B cell (primary cell): ENCODE data around the gene COPS8. TPM values are rescaled to one million over a fixed set of nuclear protein-coding genes. Genes with fewer than 3 reads are reported as not detected.

Source experiments
- ATAC-seq: fragments of 200-7000 bp; cut with Tn5 transposase; one replicate; pipeline ENCODE4 v1.10.0; 2021; ENCODE audit warnings: low read depth, mild to moderate bottlenecking, moderate number of reproducible peaks, moderate library complexity
- CTCF ChIA-PET: fragments of 350-600 bp; sonication (Branson Sonifier 250); formaldehyde crosslinking; loops from one replicate; lab custom pipeline; 2021; ENCODE audit warnings: antibody characterized with exemption, inconsistent platforms; lab: Charles Lee
- POLR2A ChIA-PET: fragments of 350-600 bp; sonication (Branson Sonifier 250); formaldehyde crosslinking; loops from one replicate; lab custom pipeline; 2021; ENCODE audit warnings: antibody characterized with exemption; lab: Charles Lee
- DNase-seq: peaks from one replicate; pipeline ENCODE4 v3.0.0; 2013
- H2AFZ ChIP-seq: 2 replicates; pipeline ENCODE4 v1.6.1; 2012; ENCODE audit warnings: mild to moderate bottlenecking, low read depth, low read length; ENCODE audit not compliant: insufficient read depth, poor library complexity, severe bottlenecking
- H3K27ac ChIP-seq, 2 donors: 1 replicate in 1 of 2; 2 replicates in 1 of 2; pipeline ENCODE4 v1.5.1; 2012 to 2013; ENCODE audit warnings: low read length in 2 of 2, mild to moderate bottlenecking in 2 of 2, moderate library complexity in 1 of 2
- H3K27me3 ChIP-seq, 4 experiments: fragments of 200-600 bp in 1 of 4; sonication (generic) in 1 of 4; replicated peaks in 1 of 4; 1 replicate in 2 of 4; 2 replicates in 2 of 4; pipeline versions ENCODE4 v1.6.1 to v1.7.0; 2013 to 2016; ENCODE audit warnings: low read length in 3 of 4, mild to moderate bottlenecking in 2 of 4, mixed read lengths in 1 of 4, moderate library complexity in 1 of 4; ENCODE audit not compliant: insufficient read depth in 4 of 4, control insufficient read depth in 3 of 4; ENCODE audit errors: control extremely low read depth in 1 of 4
- H3K36me3 ChIP-seq, 2 experiments: replicated peaks in 1 of 2; 1 replicate in 1 of 2; 2 replicates in 1 of 2; pipeline versions ENCODE4 v1.6.1 to v1.7.1; 2013; ENCODE audit warnings: low read length in 1 of 2; ENCODE audit not compliant: insufficient read depth in 2 of 2, control insufficient read depth in 1 of 2; ENCODE audit errors: control extremely low read depth in 1 of 2, extremely low read depth in 1 of 2
- H3K4me1 ChIP-seq, 2 donors: fragments of 200-600 bp in 1 of 2; sonication (generic) in 1 of 2; 1 replicate in 1 of 2; 2 replicates in 1 of 2; pipeline versions ENCODE4 v1.5.1 to v1.6.1; 2013 to 2017; ENCODE audit warnings: low read length in 2 of 2; ENCODE audit not compliant: control insufficient read depth in 2 of 2, insufficient read depth in 2 of 2
- H3K4me2 ChIP-seq: replicated peaks from 2 replicates; pipeline ENCODE3; 2012; ENCODE audit warnings: mild to moderate bottlenecking, low read depth, low read length; ENCODE audit not compliant: poor library complexity, severe bottlenecking
- H3K4me3 ChIP-seq, 5 experiments: fragments of 200-600 bp in 1 of 5; sonication (generic) in 1 of 5; 1 replicate in 3 of 5; 2 replicates in 2 of 5; pipeline versions ENCODE4 v1.5.1 to v1.7.0; 2011 to 2016; ENCODE audit warnings: low read length in 4 of 5, mild to moderate bottlenecking in 4 of 5, low read depth in 2 of 5, control low read depth in 1 of 5, moderate library complexity in 1 of 5; ENCODE audit not compliant: insufficient read depth in 1 of 5; ENCODE audit errors: control extremely low read depth in 1 of 5, extremely low read depth in 1 of 5
- H3K79me2 ChIP-seq: fragments of 200-600 bp; sonication (generic); one replicate; pipeline ENCODE4 v1.6.0; 2016; ENCODE audit warnings: low read length; ENCODE audit not compliant: control insufficient read depth, insufficient read depth
- H3K9ac ChIP-seq: fragments of 200-600 bp; sonication (generic); 2 replicates; pipeline ENCODE4 v1.6.1; 2017; ENCODE audit warnings: mild to moderate bottlenecking, low read length, moderate library complexity
- H3K9me3 ChIP-seq, 3 donors: one replicate each; pipeline versions ENCODE4 v1.6.1 to v1.7.1; 2013; ENCODE audit warnings: low read length in 2 of 3; ENCODE audit not compliant: control insufficient read depth in 2 of 3, insufficient read depth in 1 of 3; ENCODE audit errors: control extremely low read depth in 1 of 3
- H4K20me1 ChIP-seq: 2 replicates; pipeline ENCODE4 v1.6.0; 2012; ENCODE audit warnings: mild to moderate bottlenecking, low read length; ENCODE audit not compliant: insufficient read depth, control insufficient read depth, poor library complexity, severe bottlenecking
- H3K27ac Mint-ChIP-seq: one replicate; pipeline ENCODE4 v1.8.0; 2021; ENCODE audit warnings: mixed read lengths
- H3K27me3 Mint-ChIP-seq: one replicate; pipeline ENCODE4 v1.8.0; 2021; ENCODE audit warnings: mixed read lengths
- H3K4me1 Mint-ChIP-seq: one replicate; pipeline ENCODE4 v1.8.0; 2021; ENCODE audit warnings: mixed read lengths
- H3K4me3 Mint-ChIP-seq: one replicate; pipeline ENCODE4 v1.8.0; 2021; ENCODE audit warnings: mixed read lengths
- H3K9me3 Mint-ChIP-seq: one replicate; pipeline ENCODE4 v1.8.0; 2022; ENCODE audit warnings: mixed read lengths; ENCODE audit not compliant: insufficient read depth
- EZH2 ChIP-seq: IDR thresholded peaks from 2 replicates; pipeline ENCODE4 v1.6.1; 2012; ENCODE audit warnings: borderline replicate concordance, low read depth, mild to moderate bottlenecking, moderate library complexity, low read length; ENCODE audit not compliant: insufficient read depth, poor library complexity, severe bottlenecking
- WGBS: methylation state at CpG from one replicate; pipeline ENCODE4 v1.1.5; 2013; ENCODE audit warnings: missing lambda C conversion rate; ENCODE audit not compliant: insufficient coverage; 5-methylcytosine and 5-hydroxymethylcytosine counted together
- intact Hi-C: fragments of 100-400 bp; cut with micrococcal nuclease; formaldehyde crosslinking; loops from one replicate; pipeline ENCODE4 v1.10.0; 2022
- polyA plus RNA-seq: library from polyadenylated mRNA; depleted of rRNA; stranded (reverse); fragments of >200 nt; gene quantifications from 2 replicates; pipeline ENCODE4 v1.2.3, GENCODE V29; 2012
- total RNA-seq, 2 donors: library from RNA; stranded (reverse); fragments of 120-200 nt in 1 of 2; gene quantifications; 1 replicate in 1 of 2; 2 replicates in 1 of 2; pipeline versions ENCODE4 v1.2.3 to v1.2.4, GENCODE V29; 2013 to 2022
- TF ChIP-seq, protein P1 (sequence below): fragments of 200-600 bp; IDR thresholded peaks from one replicate; pipeline ENCODE4 v1.8.0; 2022; ENCODE audit warnings: antibody characterized with exemption, mild to moderate bottlenecking

Gene COPS8
- total and polyA plus RNA-seq, 2 donors (not counting 1 experiment from before 2014, with no cell fraction given), result 21.7 to 34.2 TPM

DNA sequence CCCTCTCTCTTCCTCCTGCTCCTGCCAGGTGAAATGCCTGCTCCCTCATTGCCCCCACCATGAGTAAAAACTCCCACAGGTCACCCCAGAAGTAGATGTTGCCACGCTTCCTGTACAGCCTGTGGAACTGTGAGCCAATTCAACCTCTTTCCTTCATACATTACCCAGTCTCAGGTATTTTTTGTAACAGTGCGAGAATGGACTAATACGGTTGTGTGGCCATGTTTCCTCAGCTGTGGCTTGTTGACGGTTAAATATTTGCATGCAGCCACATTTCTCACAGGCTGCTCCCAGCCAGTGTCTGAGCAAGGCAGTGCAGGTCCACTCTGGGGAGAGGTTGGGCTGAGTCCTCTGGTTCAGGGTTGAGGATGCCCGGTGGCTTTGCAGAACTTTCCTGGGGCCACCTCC is 27.8 kb upstream of the COPS8 start:
- no peaks in the 10 kb centered on the region for H3K9me3 ChIP-seq
- Mint-ChIP-seq H3K27ac (no peak overlapping the region), H3K4me3 (peak overlapping the region; percentile 69), H3K9me3 (no peaks in the 10 kb centered on the region), H3K27me3 (peaks cover 13% of the 10 kb centered on the region), H3K4me1 (peaks cover 36% of the 10 kb centered on the region)
- H2AFZ ChIP-seq, result no peak overlapping the region
- peak; percentile 72 for ATAC-seq
- ChIA-PET POLR2A (no interaction called here), CTCF (interaction anchor here (0.7 to 4.2 kb wide), 5 partner anchors 27 to 1233 kb away, joined by 3 to 34 read pairs (median 7); no protein-coding TSS in a partner anchor)
- no peaks in the 10 kb centered on the region for H4K20me1 ChIP-seq
- H3K4me1 ChIP-seq, result peaks cover 21 to 33% of the 10 kb centered on the region in 2 donors
- no peaks in the 10 kb centered on the region for H3K36me3 ChIP-seq
- WGBS, result 60% methylated on average over 5 of the region's 5 CpGs
- DNase-seq, result peak; percentile 36
- peaks cover 0 to 3% (median 0%) of the 10 kb centered on the region in 4 experiments for H3K27me3 ChIP-seq
- H3K4me3 ChIP-seq, result peak overlapping the region in 3 of 5 experiments; percentile 7 to 31 (median 24)
- H3K79me2 ChIP-seq, result no peaks in the 10 kb centered on the region
- H3K4me2 ChIP-seq, result peak overlapping the region; percentile 66
- peak overlapping the region; percentile 14 for H3K9ac ChIP-seq
- H3K27ac ChIP-seq, result no peak overlapping the region
- intact Hi-C loops, result no loop called here
- no peak for TF ChIP-seq EZH2
- TF ChIP-seq, protein P1, sequence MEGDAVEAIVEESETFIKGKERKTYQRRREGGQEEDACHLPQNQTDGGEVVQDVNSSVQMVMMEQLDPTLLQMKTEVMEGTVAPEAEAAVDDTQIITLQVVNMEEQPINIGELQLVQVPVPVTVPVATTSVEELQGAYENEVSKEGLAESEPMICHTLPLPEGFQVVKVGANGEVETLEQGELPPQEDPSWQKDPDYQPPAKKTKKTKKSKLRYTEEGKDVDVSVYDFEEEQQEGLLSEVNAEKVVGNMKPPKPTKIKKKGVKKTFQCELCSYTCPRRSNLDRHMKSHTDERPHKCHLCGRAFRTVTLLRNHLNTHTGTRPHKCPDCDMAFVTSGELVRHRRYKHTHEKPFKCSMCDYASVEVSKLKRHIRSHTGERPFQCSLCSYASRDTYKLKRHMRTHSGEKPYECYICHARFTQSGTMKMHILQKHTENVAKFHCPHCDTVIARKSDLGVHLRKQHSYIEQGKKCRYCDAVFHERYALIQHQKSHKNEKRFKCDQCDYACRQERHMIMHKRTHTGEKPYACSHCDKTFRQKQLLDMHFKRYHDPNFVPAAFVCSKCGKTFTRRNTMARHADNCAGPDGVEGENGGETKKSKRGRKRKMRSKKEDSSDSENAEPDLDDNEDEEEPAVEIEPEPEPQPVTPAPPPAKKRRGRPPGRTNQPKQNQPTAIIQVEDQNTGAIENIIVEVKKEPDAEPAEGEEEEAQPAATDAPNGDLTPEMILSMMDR, result no peak

DNA sequence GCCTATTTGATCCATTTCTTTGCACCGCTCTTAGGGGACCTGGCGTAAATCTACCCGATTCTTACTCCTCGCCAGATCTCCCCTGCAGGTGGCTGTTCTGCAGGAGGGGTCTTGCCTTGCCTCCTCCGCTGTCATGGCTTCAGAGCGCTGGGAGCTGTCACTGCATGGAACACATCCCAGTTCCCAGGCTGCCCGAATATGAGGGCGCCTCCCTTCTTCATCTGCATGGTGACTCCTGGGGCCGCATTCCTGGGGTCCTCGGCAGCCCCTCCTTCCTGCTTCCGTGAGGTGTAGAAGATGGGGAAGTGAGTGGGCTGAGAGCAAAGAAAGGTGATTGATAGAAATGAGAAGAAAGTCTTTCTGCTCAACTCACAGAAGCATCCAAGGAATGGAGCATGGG is 27.3 kb upstream of the COPS8 start:
- H3K27me3 ChIP-seq, result peaks cover 0 to 3% (median 0%) of the 10 kb centered on the region in 4 experiments
- CTCF ChIA-PET, result interaction anchor here (1.2 to 4.2 kb wide), 6 partner anchors 27 to 1279 kb away, joined by 3 to 34 read pairs (median 14); no protein-coding TSS in a partner anchor
- H3K9ac ChIP-seq, result peak overlapping the region; percentile 14
- 74% methylated on average over 8 of the region's 11 CpGs for WGBS
- peak overlapping the region in 3 of 5 experiments; percentile 7 to 31 (median 24) for H3K4me3 ChIP-seq
- peaks cover 21 to 33% of the 10 kb centered on the region in 2 donors for H3K4me1 ChIP-seq
- H4K20me1 ChIP-seq, result no peaks in the 10 kb centered on the region
- POLR2A ChIA-PET, result no interaction called here
- Mint-ChIP-seq H3K9me3 (no peaks in the 10 kb centered on the region), H3K27me3 (peaks cover 13% of the 10 kb centered on the region), H3K4me1 (peaks cover 36% of the 10 kb centered on the region), H3K4me3 (peak overlapping the region; percentile 69), H3K27ac (peak overlapping the region; percentile 41)
- H3K9me3 ChIP-seq, result no peaks in the 10 kb centered on the region
- no peak for ATAC-seq
- intact Hi-C loops, result no loop called here
- H3K36me3 ChIP-seq, result no peaks in the 10 kb centered on the region
- no peaks in the 10 kb centered on the region for H3K79me2 ChIP-seq
- peak overlapping the region; percentile 66 for H3K4me2 ChIP-seq
- peak; percentile 6 for DNase-seq
- no peak overlapping the region for H2AFZ ChIP-seq
- TF ChIP-seq EZH2, result no peak
- TF ChIP-seq, protein P1, result no peak
- no peak overlapping the region for H3K27ac ChIP-seq
